Heart left ventricle (tissue), 13 donors: ENCODE results near the gene AGRN.

ENCODE experiments used
- POLR2A ChIP-seq, 2 donors: fragments of 450-650 bp; IDR thresholded peaks; one replicate each; pipeline ENCODE4 v1.6.1; 2017; ENCODE audit warnings: antibody characterized with exemption in 2 of 2, mild to moderate bottlenecking in 2 of 2, moderate library complexity in 2 of 2
- TF ChIP-seq, protein P1 (sequence below), 12 donors: fragments of 200-600 bp; sonication (generic) in 4 of 12; IDR thresholded peaks; one replicate each; pipeline versions ENCODE4 v1.5.0 to v1.8.0; 2018 to 2022; ENCODE audit warnings: antibody characterized with exemption in 12 of 12, mild to moderate bottlenecking in 5 of 12
- donor health status: ischemic (EF 13 %, LVEDD 7.1; RV severe dilation, severe dysfunction).
- donor health status: DM: no; HTN: yes; CAD: no.
- donor health status: DM: no; HTN: no; CAD: no.
- donor health status: ischemic (EF 25% LVEDD 6.9; RV normal size, moderate dysfunction).
- donor health status: ischemic (EF 25% LVEDD 5.7; RV mildly dilated, moderate dysfunction).
- donor health status: ischemic (EF 35%, LVEDD 5.7; RV mildly dilated, moderate dysfunction).
- donor health status: nonischemic (EF 11% LVEDD 7.7; RV severe dilation, severe dysfunction).
- donor health status: DM: yes; HTN: yes; CAD: no.
- donor health status: PGD.
- donor health status: ischemic (EF 29% LVEDD 5.4; RV normal size, mild dysfunction).
- donor health status: nonischemic (EF 23%, LVEDD 6.1; RV moderate dilation, normal function).

DNA sequence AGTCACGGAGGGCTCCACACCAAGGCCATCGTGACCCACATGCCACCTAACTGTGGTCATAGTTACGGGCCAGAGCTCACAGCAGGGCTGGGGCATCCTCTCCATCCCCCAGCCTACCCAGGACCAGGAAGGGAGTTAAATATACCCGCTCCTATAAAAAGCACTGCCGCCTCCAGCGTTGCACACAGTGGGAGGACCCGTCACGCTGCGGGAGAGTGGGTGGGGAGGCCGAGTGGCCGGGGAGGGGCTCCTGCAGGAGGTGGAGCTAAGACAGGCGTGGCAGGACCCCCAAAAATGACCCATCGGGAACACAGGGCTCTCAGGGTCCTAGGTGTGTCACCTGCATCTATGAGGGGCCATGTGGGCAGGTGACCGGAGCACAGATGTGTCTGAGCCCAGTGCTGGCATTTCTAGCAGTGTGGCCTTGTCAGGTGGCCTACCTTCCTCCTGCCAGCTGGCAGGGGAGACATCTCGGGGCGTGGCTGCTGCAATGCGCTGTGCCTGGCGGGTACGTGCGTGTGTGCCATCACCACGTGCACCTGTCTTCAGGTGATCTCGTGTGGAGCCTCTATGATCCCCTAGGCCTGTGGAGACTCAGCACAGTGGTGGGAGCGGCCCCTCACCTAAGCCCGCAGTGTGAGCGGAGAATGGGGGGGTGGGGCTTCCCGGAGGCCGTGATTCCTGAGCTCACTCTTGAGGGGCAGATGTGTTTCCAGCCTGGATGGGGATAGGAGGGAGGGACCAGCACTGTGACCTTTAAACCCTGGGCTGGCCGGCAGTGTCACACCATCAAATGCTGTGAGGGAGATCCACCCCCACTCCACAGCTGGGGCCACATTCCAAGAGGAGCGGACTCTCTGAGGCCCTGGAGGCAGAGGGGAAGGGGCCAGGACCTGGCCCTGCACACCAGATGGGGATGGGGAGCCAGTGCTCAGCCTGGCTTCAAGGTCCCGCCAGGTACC is 17.7 kb downstream of the AGRN start:
- no peak for TF ChIP-seq POLR2A (IDR thresholded peaks at IDR 0.05)
- TF ChIP-seq, protein P1, sequence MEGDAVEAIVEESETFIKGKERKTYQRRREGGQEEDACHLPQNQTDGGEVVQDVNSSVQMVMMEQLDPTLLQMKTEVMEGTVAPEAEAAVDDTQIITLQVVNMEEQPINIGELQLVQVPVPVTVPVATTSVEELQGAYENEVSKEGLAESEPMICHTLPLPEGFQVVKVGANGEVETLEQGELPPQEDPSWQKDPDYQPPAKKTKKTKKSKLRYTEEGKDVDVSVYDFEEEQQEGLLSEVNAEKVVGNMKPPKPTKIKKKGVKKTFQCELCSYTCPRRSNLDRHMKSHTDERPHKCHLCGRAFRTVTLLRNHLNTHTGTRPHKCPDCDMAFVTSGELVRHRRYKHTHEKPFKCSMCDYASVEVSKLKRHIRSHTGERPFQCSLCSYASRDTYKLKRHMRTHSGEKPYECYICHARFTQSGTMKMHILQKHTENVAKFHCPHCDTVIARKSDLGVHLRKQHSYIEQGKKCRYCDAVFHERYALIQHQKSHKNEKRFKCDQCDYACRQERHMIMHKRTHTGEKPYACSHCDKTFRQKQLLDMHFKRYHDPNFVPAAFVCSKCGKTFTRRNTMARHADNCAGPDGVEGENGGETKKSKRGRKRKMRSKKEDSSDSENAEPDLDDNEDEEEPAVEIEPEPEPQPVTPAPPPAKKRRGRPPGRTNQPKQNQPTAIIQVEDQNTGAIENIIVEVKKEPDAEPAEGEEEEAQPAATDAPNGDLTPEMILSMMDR (IDR thresholded peaks at IDR 0.05) = no peak
